ENCODE data around the gene CAMK2N2. TPM values are rescaled to one million over a fixed set of nuclear protein-coding genes. Genes with fewer than 3 reads are reported as not detected.

The CAMK2N2 gene
- total RNA-seq, 1 donor from 2014 or later = not detected

DNA sequence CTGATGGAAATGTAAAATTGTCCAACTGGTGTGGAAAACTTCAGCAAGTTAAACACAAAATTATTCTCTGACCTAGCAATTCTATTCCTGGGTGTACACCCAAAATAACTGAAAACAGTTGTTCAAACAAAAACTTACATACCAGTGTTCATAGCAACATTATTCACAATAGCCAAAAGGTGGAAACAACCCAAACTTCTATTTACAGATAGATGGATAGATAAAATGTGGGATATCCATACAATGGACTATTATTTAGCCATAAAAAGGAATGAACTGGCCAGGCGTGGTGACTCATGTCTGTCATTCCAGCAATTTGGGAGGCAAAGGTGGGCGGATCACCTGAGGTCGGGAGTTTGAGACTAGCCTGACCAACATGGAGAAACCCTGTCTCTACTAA, 38.8 kb downstream of the CAMK2N2 start:
- DNase-seq = no peak

DNA sequence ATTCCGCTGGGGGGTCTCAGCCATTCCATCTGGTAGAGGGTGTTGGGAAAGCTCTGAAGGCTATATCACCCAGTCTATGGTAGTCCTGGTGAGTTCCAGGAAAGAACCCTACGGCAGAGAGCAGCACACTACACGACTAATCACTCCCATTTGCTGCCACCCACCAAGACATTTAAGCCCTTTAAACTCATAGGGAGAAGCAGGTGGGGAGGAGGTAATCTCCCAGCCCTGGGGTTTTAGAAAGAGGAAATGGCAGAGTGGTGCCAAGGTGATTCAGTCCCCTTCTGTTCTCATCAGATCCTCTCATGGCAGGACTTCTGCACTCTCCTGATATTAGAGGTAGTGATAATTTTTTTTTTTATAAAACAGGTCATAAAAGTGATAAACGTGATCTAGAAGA, 42.5 kb downstream of the CAMK2N2 start:
- DNase-seq = no peak

DNA sequence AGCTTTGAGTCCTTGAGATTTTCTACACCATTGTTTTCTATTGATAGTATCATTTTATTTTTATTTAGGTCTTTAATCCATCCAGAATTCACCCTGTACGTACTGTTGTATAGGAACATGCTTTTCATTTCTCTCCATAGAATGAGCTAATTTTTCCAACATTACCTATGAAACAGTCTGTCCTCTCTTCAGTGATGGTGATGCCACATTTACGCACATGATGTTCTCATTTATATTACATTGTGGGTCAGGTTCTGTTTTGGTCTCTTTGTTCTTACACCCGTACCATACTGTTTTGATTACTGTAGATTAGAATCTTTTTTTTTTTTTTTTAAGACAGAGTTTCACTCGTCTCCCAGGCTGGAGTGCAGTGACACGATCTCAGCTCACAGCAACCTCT, 49.6 kb downstream of the CAMK2N2 start:
- DNase-seq = no peak

DNA sequence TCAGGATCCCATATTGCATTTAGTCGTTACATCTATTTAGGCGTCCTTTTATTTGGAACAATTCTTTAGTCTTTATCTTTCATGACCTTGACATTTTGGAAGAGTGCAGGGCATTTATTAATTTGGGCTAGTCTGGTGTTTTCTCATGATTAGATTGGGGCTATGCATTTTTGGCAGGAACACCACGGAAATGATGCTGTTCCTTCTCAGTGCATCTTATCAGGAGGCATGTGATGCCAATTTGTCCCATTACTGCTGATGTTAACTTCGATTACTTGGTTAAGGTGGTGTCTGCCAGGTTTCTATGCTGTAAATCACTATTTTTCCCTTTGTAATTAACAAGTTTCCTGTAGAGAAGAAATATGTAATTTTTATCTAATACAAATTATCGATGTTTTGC, 50.1 kb downstream of the CAMK2N2 start:
- no peak for DNase-seq

Small RNA genes lying within 50 kb of the gene (small RNA-seq; reads per million reads assigned to genes)
- not detected for gene MIR1224 (ENCODE audit: low replicate concordance)

Other genes with a start within 250 kb of the CAMK2N2 start
- gene ABCC5, start 243.7 kb downstream of the CAMK2N2 start, total RNA-seq = 26.0 TPM
- not detected for gene HTR3D, start 229.8 kb downstream of the CAMK2N2 start, total RNA-seq
- not detected for gene HTR3C, start 208.5 kb downstream of the CAMK2N2 start, total RNA-seq
- gene HTR3E, start 164.5 kb downstream of the CAMK2N2 start, total RNA-seq = not detected
- 28.7 TPM for gene EIF2B5, start 126.2 kb downstream of the CAMK2N2 start, total RNA-seq
- gene DVL3, start 106.2 kb downstream of the CAMK2N2 start, total RNA-seq = 23.9 TPM
- gene AP2M1, start 86.7 kb downstream of the CAMK2N2 start, total RNA-seq = 135 TPM
- 46.3 TPM for gene ABCF3, start 75.4 kb downstream of the CAMK2N2 start, total RNA-seq
- 0.10 TPM for gene VWA5B2, start 32.0 kb downstream of the CAMK2N2 start, total RNA-seq
- gene ALG3, start 12.6 kb downstream of the CAMK2N2 start, total RNA-seq = 13.8 TPM
- gene EEF1AKMT4, start 11.9 kb downstream of the CAMK2N2 start, total RNA-seq = 1.7 TPM
- gene ECE2, start 14.5 kb upstream of the CAMK2N2 start, total RNA-seq = not detected
- 167 TPM for gene PSMD2, start 37.7 kb upstream of the CAMK2N2 start, total RNA-seq
- gene EIF4G1, start 53.1 kb upstream of the CAMK2N2 start, total RNA-seq = 191 TPM
- 18.6 TPM for gene FAM131A, start 76.0 kb upstream of the CAMK2N2 start, total RNA-seq
- 5.3 TPM for gene CLCN2, start 100.1 kb upstream of the CAMK2N2 start, total RNA-seq
- 44.3 TPM for gene POLR2H, start 100.2 kb upstream of the CAMK2N2 start, total RNA-seq
- 68.1 TPM for gene THPO, start 116.7 kb upstream of the CAMK2N2 start, total RNA-seq
- 31.3 TPM for gene CHRD, start 118.5 kb upstream of the CAMK2N2 start, total RNA-seq